Cardiac septum (tissue), 1 donor: ENCODE results near the gene SDF2. TPM values are rescaled to one million over a fixed set of nuclear protein-coding genes. Genes with fewer than 3 reads are reported as not detected.
"Not testable (repeated sequence)": the region's sequence is repeated elsewhere in the genome, so short reads cannot be mapped to it uniquely, and the experiment has no call there.

Experiments
- DNase-seq: peaks from one replicate; pipeline ENCODE4 v3.0.0-alpha.2; 2020; ENCODE audit warnings: low spot score
- intact Hi-C: fragments of 100-400 bp; cut with DNase I; formaldehyde crosslinking; loops from one replicate; pipeline ENCODE4 v1.14.0; 2022
- total RNA-seq: library from RNA; stranded (reverse); fragmentation: NEBNext Ultra II Directional; extraction: Animal tissue kit (Norgen Biotek cat#: 25700); gene quantifications from one replicate; pipeline ENCODE4 v1.2.1, GENCODE V29; 2021
- donor health status: DM: no; HTN: no; CAD: no.

SDF2 gene
- total RNA-seq, 1 donor from 2014 or later, result 26.6 TPM

DNA sequence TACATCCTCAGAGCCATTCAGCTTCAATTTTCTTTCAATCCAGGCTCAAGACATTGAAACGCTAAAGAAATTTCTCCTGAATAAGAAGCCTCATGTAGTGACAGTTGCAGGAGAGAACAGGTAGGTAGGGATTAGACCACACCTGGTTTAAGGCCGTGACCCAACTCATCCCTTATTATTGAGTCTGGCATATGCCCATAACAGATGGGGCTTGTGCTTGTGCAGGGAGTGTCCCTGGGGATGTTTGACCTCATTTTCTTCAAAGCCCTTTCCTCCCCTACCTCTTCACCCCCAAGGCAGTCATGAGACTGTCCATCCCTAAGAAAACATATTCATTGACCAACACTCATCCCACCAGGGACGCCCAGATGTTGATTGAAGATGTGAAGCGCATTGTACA is 24.6 kb upstream of the SDF2 start:
- DNase-seq, result no peak
- intact Hi-C loops, result no loop called here

DNA sequence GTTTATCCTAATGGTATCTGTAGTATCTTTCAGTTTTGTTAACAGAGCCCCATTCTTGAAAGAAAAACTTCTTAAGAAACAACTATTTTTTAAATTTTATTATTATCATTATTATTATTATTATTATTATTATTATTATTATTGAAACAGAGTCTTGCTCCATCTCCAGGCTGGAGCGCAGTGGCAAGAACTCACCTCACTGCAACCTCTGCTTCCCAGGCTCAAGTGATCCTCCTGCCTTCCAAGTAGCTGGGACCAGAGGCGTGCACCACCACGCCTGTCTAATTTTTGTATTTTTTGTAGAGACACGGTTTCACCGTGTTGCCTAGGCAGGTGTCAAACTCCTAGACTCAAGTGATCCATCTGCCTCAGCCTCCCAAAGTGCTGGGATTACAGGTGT is 23.7 kb upstream of the SDF2 start:
- DNase-seq, result no peak
- intact Hi-C loops, result no loop called here

DNA sequence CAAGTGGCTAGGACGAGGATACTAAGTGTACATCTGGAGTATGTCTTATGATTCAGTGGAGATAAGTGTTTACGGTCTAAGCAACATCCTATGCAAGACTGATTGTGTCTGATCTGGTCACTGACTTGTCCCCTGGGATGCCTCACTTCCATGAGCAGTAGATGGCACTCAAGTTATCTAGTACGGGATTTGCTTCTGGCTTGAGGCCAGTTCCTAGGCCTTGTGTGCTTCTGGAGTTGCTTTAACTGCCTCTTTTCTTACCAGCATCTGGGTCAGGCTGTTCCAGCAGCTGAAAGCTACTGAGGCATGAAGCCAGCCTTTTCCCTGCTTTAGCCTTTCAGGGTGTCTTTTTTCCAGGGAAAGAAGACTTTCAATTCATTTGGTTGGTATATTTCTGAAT is 23.3 kb upstream of the SDF2 start:
- intact Hi-C loops, result no loop called here
- no peak for DNase-seq

DNA sequence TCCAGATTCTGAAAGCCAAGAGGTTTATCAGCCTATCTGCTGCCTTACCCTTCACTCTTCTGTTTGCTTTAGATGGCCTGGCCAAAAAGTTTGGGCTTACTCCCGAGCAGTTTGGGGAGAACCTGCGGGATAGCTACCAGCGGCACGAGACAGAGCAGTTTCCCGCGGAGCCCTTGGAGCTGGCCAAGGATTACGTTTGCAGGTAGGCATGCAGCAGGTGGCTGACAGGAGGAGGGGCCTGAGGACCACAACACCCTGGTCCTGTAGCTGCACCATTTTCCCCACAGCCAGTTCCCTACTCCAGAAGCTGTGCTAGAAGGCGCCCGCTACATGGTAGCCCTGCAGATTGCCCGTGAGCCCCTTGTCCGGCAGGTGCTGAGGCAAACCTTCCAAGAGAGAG is 20.9 kb upstream of the SDF2 start:
- DNase-seq, result no peak
- intact Hi-C loops, result no loop called here

DNA sequence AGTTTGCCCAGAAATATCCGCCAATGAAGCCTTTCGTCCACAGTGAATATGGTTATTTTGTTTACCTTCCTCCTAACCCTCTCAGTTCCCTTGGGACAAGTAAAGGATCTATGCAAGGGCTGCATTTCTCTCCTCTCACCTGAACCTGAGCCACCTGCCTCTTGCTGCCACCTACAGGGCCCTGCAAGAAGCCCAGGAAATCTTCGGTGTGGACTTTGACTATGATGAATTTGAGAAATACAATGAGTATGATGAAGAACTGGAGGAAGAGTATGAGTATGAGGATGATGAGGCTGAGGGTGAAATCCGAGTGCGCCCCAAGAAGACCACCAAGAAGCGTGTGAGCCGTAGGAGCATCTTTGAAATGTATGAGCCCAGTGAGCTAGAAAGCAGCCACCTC is 14.3 kb upstream of the SDF2 start:
- no peak for DNase-seq
- intact Hi-C loops, result no loop called here

DNA sequence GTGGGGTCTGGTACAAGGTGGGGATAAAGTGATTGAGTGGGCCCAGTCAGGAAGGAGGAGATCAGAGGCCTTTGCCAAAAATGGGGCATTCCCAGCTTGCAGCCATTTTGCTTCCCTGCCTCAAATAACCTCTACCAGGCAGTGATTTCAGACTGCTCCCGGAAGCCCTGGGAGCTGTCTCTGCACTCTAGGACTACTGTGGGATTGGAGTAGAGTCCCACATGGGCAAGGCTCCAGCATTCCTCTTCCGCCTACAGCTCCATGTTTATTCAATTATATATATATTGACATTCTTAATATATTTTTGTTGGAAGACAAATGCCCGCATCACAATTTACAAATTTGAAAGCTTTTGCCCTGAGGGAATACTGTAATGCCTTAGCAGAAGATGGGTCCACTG is 13.8 kb upstream of the SDF2 start:
- intact Hi-C loops, result no loop called here
- no peak for DNase-seq

DNA sequence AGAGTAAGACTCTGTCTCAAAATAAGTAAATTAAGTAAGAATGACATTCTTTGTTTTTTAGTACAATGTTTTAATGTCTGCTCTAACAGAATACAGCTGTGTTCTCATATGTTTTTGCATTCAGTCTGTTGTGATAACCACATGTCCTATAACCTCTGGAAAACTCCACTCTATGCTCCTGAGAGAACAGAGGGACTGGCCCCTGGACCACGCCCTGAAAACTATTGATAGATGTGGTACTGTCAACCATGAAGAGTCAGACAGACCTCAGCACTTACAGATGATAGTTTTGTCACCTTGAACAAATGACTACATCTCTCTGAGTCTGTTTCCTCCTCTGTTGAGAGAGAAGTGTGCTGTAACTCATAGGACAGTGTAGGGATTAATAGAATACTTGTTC is 8.2 kb upstream of the SDF2 start:
- intact Hi-C loops, result no loop called here
- DNase-seq, result no peak

DNA sequence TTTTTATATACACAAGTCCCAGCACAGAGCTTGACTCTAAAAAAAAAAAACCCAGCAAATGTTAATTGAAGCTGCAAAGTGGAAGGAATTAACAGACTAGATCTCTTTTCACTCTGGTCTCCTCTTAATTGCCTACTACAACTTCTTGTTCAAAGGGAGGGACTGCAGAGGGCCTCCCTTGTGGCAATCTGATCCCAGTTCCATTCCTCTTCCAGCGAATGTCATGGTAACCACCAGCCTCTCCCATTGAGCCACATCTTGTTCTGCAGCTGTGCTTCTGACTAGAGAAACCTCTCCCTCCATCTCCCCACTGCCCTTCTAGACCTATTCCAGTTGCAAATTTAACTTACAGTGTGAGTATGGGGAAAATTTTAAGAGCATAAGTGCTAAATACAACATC is 6.2 kb upstream of the SDF2 start:
- no peak for DNase-seq
- intact Hi-C loops, result no loop called here

DNA sequence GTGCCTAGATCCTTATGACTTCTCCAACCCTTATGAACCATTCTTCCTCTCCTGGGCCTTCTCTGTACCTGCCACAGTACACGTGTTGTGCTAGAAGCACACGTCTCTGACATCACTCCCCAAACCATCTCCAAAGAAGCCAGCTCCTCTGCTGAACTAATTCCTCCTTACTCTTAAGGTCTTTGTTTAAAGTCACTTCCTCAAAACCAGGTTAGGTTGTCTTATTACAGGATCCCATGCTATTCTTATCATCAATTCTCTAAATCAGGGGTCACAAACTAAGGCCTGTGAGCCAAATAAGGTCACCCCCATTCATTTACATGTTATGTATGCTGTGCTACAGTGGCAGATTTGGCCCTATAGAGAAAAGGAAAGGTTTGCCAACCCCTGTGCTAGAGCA is 4.3 kb upstream of the SDF2 start:
- DNase-seq, result no peak
- intact Hi-C loops, result no loop called here

DNA sequence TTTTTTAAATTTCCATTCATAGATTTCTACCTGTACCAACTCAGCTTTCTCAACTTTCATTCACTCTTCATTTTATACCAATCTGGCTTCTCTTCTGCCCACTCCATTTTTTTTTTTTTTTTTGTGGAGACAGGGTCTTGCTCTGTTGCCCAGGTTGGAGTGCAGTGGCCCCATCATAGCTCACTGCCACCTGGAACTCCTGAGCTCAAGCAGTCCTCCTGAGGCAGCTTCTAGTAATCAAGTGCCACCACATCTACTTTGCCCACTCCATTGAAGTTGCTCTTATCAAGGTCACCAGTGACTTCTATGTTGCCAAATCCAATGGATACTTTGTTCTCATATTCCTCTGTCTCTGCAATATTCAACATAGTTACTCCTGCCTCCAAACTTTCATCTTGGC is 2.0 kb upstream of the SDF2 start:
- intact Hi-C loops, result no loop called here
- no peak for DNase-seq

DNA sequence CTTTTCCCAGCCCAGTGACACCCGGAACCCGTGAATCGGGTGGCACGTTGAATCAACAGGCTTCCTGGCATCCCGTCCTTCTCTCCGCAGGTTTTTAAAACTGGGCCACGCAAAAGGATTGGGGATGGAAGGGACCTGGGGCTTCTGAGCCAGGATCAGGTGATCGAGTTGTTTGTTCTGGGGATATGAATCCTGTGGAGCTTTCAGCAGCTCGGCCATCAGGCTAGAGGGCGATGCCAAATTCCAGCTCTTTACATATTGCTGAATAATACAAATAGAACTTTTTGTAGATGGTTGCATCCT is 772 bp upstream of the SDF2 start:
- intact Hi-C loops, result no loop called here
- DNase-seq, result no peak

DNA sequence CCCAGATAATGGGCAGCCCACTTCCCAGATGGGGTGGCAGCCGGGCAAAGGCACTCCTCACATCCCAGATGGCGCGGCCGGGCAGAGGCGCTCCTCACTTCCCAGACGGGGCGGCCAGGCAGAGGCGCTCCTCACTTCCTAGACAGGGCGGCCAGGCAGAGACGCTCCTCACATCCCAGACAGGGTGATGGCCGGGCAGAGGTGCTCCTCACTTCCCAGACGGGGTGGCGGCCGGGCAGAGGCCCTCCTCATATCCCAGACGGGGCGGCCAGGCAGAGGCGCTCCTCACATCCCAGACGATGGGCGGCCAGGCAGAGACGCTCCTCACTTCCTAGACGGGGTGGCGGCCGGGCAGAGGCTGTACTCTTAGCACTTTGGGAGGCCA is 2.2 kb downstream of the SDF2 start:
- DNase-seq, intact Hi-C loops: not testable (repeated sequence)

DNA sequence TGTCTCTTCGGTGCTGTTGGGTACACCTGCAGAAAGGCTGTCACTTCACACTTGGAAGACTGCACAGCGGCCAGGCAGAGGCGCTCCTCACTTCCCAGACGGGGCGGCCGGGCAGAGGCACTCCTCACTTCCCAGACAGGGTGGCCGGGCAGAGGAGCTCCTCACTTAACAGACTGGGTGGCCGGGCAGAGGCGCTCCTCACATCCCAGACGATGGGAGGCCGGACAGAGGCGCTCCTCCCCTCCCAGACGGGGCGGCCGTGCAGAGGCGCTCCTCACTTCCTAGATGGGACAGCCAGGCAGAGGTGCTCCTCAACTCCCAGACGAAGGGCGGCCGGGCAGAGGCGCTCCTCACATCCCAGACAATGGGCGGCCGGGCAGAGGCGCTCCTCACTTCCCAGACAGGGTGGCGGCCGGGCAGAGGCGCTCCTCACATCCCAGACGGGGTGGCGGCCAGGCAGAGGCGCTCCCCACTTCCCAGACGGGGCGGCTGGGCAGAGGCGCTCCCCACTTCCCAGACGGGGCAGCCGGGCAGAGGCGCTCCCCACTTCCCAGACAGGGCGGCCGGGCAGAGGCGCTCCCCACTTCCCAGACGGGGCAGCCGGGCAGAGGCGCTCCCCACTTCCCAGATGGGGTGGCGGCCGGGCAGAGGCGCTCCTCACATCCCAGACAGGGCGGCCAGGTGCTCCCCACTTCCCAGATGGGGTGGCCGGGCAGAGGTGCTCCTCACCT is 2.8 kb downstream of the SDF2 start:
- DNase-seq, intact Hi-C loops: not testable (repeated sequence)

DNA sequence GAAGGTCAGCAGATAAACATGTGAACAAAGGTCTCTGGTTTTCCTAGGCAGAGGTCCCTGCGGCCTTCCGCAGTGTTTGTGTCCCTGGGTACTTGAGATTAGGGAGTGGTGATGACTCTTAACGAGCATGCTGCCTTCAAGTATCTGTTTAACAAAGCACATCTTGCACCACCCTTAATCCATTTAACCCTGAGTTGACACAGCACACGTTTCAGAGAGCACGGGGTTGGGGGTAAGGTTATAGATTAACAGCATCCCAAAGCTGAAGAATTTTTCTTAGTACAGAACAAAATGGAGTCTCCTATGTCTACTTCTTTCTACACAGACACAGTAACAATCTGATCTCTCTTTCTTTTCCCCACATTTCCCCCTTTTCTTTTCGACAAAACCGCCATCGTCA is 3.4 kb downstream of the SDF2 start:
- DNase-seq, intact Hi-C loops: not testable (repeated sequence)

DNA sequence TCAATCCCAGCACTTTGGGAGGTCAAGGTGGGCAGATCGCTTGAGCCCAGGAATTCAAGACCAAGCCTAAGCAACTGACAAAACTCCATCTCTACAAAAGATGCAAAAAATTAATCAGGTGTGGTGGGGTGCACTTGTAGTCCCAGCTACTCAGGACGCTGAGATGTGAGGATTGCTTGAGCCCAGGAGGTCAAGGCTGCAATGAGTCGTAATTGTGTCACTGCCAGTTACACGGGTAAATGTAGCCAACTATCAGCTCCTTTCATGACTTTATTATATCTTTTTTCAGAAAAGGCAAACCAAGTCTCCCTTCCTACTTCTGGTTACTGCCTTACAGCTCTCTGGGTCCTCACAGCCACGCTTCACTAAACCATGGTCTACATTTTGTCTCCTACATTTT is 4.0 kb downstream of the SDF2 start:
- DNase-seq, result no peak

DNA sequence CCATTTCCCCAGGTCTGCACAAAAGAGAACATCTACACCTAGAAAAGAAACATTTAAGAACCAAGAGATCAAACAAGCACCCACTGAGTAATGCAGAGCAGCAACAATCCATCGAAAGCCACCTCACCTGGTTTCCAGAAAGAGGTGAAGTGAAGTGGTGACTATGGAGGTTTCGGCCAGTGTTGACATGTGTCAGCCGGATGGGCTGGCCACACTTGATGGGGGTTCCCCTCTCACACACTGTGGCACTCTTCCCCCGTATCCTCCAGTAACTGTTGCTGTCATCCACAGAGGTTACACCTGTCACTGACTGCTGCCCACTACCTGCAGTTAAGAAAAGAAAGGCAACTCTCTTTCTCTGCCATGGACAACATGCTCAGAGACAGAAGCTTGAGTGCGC is 6.5 kb downstream of the SDF2 start:
- intact Hi-C loops, result no loop called here
- DNase-seq, result no peak

More for the DNA sequence above, 4.0 kb downstream of the SDF2 start:
- intact Hi-C loops, result no loop called here

DNA sequence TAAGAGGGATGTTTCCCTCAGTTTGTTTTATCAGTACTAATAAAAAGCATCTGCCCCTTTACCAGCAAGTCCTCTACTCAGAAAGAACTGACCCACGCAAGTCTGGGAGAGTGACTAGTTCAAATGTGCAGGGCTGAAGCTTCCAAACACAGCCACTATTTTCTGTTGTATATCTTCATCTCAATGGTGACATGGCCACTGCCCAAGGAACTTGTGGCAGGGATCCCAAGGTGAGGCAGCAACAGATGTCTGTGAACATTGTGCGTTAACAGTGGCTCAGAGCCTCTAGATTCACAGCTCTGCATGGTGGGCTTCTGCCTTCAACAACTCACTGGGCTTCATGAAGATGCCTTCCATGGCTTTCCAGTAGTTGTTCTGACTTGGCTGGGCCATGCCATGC is 13.0 kb downstream of the SDF2 start:
- no peak for DNase-seq
- intact Hi-C loops, result no loop called here

DNA sequence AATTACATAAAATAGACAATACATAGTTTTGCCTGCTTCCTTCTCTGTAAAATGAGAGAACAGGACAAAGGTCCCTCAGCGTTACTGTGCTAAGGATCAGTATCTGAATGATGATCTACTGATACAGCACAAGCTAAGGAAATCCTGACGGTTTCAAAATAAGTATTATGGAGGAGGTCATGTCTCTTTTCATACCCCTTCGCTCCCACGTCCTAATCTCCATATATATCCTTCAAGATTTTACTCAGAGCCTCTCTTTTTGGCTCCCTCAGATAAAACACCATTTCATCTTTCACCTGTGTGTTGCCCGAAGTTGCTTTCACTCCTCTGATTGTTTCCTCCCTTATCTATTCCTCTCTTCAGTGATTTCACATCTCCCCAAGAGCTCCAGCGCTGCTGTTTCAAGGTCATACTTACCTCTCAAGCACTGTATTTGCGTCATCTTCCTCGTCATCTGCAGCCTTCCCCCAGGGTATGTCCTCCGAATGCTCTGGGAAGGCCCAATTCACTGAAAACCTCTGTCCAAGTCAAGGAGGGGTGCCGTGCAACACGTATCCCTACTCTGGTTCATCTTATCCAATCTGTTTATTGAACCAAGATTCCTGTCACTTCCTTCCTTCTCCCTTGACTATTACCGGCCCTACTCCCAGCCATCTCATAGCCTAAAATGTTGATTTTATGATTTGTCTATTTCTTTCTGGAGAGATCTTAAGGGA is 15.5 kb downstream of the SDF2 start:
- DNase-seq, result no peak
- intact Hi-C loops, result no loop called here

DNA sequence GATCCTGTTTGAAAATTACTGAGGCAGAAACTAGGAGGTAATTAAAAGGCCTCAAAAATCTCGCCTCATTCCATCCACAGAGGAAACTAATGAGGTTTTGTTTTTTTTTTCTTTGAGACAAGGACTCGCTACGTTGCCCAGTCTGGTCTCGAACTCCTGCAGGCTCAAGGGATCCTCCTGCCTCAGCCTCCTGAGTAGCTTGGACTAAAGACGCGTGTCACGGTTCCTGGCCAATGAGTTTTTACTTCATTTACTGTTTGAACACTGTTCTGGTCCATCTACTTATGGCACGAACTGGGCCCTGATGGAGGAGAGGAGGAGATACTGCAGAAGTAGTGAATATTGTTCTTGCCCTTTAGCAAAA is 16.1 kb downstream of the SDF2 start:
- no peak for DNase-seq
- intact Hi-C loops, result no loop called here

DNA sequence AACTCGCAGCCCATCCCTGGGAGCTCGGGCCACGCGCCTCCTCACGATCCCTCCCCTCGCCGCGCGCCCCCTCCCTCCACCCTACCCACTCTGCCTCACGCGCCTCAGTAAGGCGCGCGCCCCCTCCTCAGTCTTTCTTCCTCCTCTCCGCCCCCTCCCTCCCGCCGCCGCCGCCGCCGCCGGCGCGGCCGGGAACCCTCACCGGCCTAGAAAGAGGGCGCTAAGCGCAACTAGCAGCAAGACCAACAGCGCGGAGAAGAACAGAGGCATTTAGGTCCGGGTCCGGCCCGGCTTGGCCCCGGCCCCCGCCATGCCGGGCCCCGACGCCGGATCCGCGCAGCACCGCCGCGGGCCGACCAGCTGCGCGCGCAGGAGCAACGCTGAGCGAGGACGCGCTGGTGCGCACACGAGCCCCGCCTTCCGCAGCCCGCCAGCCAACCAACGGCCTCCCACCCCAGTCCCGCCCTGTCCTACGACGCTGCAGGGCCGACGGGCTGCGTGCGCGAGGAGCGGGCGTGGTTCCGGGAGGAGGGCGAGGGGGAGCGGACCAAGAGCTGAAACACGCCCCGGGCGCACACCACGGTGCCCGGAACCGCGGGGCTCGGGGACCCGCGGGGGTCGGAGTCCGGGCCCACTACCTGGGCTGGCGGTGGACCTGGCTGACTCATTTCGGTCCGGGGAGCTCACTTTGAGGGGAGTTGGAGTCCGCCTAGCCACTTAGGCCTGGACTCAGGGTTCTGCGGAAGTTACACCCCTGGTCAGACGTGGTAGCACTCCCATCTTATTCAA is 16.7 kb downstream of the SDF2 start, which contains the start of gene BLTP2:
BLTP2 (minus strand) TSS at position 372 of the 789 bp plus-strand sequence; CDS start at position 270, 102 bp downstream.
- DNase-seq, result peak; percentile 99
- intact Hi-C loops, result no loop called here
